Suppressor macrophage treated with lipopolysaccharide for 1 hour (primary cell): ENCODE results near the gene RPA3.
"Not testable (repeated sequence)": the region's sequence is repeated elsewhere in the genome, so short reads cannot be mapped to it uniquely, and the experiment has no call there.

Experiments
- DNase-seq, 3 donors: peaks; one replicate each; pipeline ENCODE4 v3.0.0-alpha.2; 2020 to 2022

RPA3 gene

DNA sequence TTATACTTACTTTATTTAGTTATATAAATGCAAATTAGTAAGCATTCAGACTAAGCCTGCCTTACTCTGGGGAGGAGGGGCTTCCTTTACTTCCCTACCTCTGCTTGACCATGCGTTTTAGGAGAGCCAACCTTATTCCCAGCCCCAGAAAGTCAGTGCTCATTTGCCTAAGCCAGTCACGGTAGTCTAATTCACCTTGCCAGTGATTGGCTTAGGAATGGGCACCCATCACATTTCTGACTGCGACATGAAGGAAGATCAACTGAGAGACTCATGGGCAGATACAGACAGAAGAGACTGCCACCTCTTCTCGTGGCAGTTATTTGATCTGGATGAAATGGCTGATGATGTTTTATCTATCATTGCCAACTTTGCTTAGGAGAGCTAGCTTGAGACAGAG is 29.5 kb downstream of the RPA3 start:
- DNase-seq, result no peak

DNA sequence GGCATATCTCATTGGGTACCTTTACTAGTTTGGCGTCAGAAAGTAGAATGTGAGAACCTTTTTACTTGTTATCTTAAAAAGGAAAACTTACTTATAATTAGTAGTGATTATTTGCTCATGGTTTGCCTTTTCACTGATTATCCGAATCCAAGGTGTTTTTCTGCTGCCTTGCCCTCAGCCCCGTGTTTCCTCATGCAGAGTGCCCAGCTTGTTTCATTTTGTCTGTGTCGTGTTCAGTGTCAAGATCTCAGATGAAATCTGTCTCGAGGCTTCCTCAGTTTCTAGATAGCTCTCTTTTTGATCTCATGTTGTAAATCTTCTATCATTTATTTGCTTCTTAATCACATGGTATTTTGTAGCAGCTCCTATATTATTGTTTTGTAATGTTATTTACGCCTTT is 30.1 kb downstream of the RPA3 start:
- DNase-seq, result no peak

DNA sequence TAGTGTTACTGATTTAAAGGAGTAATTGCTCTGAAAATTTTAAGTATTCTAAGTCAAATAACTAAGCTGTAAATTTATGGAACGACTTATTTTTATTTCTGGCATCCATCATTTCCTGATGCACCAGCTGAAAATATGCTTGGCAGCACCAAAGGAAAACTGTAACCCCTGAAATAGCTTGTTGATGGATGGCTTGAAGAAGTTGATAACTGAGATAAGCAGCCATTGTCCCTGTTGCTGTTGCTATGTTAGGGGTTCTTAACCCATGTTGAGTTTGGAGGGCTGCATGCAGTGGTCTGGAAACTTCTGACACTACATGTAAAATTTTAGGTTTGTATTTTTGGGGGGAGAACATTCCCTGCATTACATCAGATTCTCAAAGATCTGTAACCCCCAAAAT is 30.6 kb downstream of the RPA3 start:
- no peak for DNase-seq

- no peak for DNase-seq
Observed at GRCh38 chr7:7686811-7687508, 31.4 kb downstream of the RPA3 start.

GRCh38 chr7:7682861-7683260 is 35.5 kb downstream of the RPA3 start:
- no peak for DNase-seq

GRCh38 chr7:7681936-7682329 is 36.5 kb downstream of the RPA3 start:
- no peak for DNase-seq

DNA sequence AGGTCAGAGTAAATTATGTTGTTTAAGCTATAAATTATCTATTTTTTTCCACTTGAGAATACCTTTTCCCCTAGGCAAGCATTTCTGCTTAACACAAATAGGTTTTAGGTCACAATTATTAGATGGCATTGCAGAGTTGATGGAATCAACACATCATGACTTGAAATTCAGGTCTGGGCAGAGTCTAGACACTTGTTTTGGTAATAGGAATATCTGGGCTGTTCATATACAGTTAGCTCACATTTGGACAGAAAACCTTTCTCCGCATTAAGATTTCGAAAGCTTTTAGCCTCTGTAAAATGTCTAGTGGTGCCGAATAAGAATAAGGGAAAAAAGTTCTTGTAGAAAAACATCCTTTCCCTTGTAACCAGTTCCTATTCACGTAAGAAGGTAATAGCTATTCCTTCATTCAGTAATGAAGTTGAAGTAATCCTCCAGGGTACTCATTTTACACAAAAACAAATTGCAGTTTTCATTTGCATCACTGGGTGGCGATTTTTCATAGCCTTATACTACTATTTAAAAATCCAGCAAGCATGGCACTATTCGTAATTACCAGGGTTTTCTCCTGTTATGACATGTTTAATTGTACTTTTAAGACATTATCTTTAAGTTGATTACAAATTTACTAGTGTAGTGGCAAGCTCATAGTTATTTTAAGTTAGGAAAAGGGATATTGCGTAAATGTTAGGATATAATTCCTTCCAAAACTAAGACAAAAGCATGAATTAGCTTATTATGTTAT is 37.0 kb downstream of the RPA3 start:
- DNase-seq, result peak; percentile 58 to 73 (median 72)

DNA sequence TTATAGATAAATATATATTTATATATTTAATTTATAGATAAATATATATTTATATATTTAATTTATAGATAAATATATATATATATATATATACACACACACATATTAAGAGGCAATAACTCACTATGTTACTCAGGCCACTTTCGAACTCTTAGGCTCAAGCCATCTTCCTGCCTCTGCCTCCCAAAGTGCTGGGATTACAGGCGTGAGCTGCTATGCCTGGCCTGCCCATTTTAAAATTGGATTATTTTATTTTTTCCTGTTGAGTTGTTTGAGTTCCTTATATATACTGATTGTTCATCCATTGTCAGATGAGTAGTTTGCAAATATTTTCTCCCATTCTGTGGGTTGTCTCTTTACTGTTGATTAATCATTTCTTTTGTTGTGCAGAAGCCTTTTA is 38.8 kb downstream of the RPA3 start:
- not testable (repeated sequence) for DNase-seq

GRCh38 chr7:7675686-7676085 is 42.7 kb downstream of the RPA3 start:
- DNase-seq, result no peak

GRCh38 chr7:7673240-7673550 is 45.2 kb downstream of the RPA3 start:
- no peak for DNase-seq

DNA sequence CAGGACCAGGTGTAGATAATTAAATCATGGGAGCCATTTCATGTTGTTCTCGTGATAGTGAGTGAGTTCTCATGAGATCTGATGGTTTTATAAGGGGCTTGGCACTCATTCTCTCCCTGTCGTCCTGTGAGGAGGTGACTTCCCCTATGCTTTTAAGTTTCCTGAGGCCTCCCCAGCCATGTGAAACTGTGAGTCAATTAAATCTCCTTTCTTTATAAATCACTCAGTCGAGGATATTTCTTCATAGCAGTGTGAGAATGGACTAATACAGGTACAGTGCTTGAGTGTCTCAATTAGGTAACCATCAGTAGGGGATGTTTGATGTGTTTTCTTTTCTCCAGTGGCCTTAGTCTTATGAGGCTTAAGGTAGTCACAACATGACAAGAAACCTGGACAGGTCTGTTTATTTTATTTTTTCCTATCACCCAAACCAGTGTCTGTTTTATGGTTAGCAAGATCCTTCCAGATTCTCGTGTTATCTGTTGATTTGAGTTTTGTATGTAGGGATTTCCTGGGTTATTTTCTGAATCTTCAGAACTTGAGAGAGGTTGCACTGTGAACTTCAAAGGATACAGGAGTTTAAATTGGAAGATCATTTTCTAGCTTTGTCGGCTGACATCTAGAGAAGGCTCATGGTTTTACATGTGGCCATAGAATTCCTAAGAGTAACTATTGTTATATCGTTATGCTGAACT is 45.7 kb downstream of the RPA3 start:
- DNase-seq, result peak in 1 of 3 donors; percentile 9

- peak; percentile 17 to 48 (median 32) for DNase-seq
Observed at GRCh38 chr7:7671361-7671760, 47.0 kb downstream of the RPA3 start.

- no peak for DNase-seq
Observed at GRCh38 chr7:7670490-7670889, 47.9 kb downstream of the RPA3 start.

GRCh38 chr7:7668706-7669105 is 49.7 kb downstream of the RPA3 start:
- peak; percentile 45 to 71 (median 68) for DNase-seq

DNA sequence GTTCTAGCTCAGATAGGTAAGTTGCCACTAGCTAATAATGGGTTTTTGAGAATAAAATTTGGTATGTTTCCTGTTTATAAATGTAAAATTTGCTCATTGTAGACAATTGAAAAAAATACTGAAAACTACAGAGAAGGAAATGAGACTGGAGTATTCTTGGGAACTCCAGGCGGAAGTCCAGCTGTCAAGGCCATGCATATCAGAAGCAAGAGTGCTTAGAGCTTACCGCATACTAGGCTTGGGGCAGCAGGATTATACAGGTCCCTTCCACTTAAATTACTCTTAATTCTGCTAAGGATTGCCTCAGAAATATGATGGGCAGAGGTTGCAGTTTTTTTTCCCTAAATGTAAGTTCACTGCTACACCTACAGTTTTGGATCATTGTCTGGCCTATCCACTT is 51.2 kb downstream of the RPA3 start:
- no peak for DNase-seq

DNA sequence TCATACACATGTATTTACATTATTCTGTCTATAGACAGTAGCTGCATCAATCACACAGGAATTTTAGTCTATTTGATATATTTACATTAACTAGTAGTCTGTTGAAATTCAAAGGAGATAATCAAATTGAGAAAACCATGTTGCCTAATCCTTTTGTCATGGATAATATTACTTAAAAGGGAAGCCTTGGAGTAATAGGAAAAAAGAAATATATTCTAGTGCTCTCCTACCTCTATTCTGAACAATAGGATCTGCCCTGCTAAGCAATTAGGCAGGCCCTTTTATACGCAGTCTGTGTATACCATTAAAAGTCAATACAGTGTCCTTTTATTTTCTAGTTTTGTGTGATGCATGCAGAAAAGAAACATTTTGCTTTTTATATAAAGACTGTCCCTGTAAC is 53.4 kb downstream of the RPA3 start:
- DNase-seq, result no peak

DNA sequence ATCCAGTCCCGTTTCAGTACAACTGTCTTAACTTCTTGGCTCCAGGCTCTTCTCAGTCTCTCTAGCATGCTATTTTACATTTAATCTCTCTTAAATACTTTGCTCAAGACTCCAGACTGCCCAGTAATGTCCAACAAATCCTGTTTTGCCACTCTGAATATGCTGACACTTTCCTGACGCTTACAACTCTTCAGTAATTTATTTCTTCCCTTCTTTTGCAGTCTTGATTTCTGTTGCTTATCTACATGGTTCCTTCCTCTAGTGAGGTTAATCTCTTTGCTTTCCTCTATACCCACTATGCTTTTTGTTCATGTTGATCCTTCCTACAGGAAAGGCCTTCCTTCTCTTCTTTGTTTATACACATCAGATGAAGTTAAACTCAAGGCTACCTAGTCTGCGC is 54.1 kb downstream of the RPA3 start:
- no peak for DNase-seq

GRCh38 chr7:7662527-7662926 is 55.9 kb downstream of the RPA3 start:
- no peak for DNase-seq

GRCh38 chr7:7656459-7656858 is 61.9 kb downstream of the RPA3 start:
- DNase-seq, result not testable (repeated sequence)

DNA sequence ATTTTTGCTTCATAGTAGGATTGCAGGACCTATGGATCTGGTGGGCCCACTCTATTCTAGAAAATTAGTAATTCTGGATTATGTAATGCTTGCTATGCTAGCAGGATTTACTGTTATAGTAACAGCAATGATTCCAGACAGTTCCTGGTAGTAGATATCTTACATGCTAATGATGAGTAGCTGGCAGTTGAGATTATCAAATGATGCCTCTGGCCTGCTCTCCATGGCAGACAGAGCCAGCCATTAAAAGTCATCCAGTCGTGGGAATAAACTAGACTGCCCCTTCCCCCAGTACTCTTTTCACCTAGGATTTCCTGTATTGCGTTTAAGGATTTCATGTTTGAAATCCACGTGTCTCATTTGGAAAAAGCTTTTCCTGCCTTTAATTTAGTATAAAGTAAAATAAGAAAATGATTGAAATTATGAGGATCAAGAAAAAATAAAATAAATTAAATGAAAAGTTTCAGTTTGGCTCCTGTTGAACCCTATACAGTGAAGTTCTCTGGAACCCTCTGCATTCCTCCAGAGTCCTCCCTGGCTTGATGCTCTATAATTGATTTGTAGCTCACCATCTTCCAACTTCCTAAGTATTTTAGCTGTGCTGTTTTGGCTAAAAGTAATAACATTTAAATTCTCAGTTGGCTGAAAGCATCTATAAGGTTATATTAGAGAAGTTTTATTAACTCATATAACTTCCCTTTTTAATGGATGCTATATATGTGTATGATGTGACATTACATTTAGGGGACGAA is 63.3 kb downstream of the RPA3 start:
- DNase-seq, result no peak

DNA sequence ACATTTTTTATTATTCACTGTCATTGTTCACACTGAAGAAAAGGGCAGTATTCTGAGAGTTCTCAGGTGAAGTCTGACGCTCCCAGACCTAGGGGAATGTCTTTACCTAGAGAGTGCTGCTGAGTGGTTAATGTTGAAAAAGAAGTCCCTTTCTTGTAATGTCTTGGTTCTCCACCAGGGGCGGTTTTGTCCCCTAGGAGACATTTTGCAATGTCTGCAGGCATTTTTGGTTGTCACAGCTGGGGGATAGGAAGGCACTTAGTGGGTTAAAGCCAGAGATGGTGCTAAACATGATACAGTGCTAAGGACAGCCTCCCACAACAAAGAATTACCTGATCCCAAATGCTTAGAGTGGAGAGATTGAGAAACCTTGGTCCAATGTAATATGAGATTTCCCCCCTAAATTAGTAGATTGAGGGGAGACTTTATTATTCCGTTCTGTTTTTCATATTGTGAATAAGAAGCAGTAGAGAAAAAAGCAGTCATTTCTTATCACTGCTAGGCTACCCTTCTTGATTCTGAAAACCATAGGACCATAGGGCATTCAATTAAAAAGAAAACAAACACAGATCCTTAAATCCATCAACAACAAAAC is 64.7 kb downstream of the RPA3 start:
- DNase-seq, result peak in 2 of 3 donors; percentile 27 to 29

- DNase-seq, result no peak
Observed at GRCh38 chr7:7652798-7653540, 65.4 kb downstream of the RPA3 start.
